ENCODE data around the gene MRE11. TPM values are rescaled to one million over a fixed set of nuclear protein-coding genes. Genes with fewer than 3 reads are reported as not detected.

Gene MRE11
- total and polyA plus RNA-seq, 7 donors = 2.4 to 26.6 (median 12.5) TPM

DNA sequence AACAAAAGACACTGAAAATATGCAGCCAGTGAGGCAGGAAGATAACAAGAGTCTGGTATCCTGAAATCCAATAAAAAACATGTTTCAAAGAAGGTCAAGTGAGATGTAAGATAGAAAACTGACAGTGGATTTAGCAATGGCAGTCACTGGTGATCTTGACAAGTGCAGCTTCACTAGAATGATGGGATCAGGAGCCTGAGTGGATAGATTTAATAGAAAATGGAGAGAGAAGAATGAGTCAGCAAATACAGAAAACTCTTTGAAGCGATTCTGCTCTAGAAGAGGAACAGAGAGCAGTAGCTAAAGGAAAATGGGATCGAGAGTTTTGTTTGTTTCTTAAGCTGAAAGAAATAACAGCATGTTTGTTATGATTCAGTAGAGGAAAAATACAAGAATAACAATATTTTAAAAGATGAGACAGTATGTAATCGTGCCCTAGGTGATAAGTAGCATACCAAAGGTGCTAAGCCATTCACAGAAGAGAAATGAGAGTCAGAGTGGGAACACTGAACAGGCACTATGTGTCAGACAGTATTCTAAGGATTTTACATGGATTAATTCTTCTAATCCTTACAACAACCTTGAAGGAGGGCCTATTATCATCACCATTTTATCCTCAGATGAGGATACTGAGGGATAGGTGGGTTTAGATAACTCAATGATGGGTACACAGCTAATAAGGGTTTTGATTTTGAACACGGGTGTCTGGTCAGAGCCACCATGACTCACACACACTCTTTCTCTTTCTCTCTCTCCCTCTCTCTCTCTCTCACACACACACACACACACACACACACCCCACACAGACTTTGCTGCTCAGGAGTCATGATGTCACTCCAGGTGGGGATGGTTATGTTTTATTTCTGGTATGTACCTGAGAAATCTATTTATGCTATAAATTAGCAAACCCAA is 36.3 kb downstream of the MRE11 start:
- no peak for DNase-seq
- Histone ChIP-seq H3K27me3 (no peaks in the 10 kb centered on the region), H3K36me3 (peaks cover 0 to 52% (median 4%) of the 10 kb centered on the region in 4 donors), H3K9me3 (no peaks in the 10 kb centered on the region), H3K27ac (no peak overlapping the region), H3K4me1 (no peaks in the 10 kb centered on the region), H3K4me3 (no peak overlapping the region)
- intact Hi-C loops (cut with DNase I) = no loop called here
- TF ChIP-seq POLR2AphosphoS5 (IDR thresholded peaks at IDR 0.05) (no peak), POLR2A (IDR thresholded peaks at IDR 0.05) (no peak), EP300 (IDR thresholded peaks at IDR 0.05) (no peak)
- TF ChIP-seq, protein P1, sequence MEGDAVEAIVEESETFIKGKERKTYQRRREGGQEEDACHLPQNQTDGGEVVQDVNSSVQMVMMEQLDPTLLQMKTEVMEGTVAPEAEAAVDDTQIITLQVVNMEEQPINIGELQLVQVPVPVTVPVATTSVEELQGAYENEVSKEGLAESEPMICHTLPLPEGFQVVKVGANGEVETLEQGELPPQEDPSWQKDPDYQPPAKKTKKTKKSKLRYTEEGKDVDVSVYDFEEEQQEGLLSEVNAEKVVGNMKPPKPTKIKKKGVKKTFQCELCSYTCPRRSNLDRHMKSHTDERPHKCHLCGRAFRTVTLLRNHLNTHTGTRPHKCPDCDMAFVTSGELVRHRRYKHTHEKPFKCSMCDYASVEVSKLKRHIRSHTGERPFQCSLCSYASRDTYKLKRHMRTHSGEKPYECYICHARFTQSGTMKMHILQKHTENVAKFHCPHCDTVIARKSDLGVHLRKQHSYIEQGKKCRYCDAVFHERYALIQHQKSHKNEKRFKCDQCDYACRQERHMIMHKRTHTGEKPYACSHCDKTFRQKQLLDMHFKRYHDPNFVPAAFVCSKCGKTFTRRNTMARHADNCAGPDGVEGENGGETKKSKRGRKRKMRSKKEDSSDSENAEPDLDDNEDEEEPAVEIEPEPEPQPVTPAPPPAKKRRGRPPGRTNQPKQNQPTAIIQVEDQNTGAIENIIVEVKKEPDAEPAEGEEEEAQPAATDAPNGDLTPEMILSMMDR (IDR thresholded peaks at IDR 0.05) = no peak
- 82 to 90% methylated on average over 4 of the region's 4 CpGs for WGBS, 2 donors

DNA sequence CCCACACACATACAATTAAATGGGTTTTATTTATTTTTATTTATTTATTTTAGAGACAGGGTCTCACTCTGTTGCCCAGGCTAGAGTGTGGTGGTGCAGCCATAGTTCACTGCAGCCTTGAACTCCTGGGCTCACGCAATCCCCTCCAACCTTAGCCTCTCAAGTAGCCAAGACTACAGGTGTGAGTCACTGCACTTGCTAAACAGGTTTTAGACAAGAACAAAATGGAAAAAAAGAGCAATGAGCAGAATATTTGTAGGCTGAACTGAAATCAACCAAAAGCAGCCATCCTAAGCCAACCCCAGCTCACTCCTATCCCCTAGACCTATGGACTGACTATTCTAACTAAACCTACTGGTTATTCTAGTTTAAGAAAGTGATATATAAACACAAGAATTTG is 37.8 kb downstream of the MRE11 start:
- DNase-seq = no peak
- WGBS, 2 donors = 75 to 92% methylated on average over 1 of the region's 1 CpG
- H3K9me3 ChIP-seq = no peaks in the 10 kb centered on the region
- peaks cover 0 to 46% (median 4%) of the 10 kb centered on the region in 4 donors for H3K36me3 ChIP-seq
- no peaks in the 10 kb centered on the region for H3K4me1 ChIP-seq
- TF ChIP-seq, protein P1 (IDR thresholded peaks at IDR 0.05) = no peak
- TF ChIP-seq POLR2A (IDR thresholded peaks at IDR 0.05) = no peak
- TF ChIP-seq EP300 (IDR thresholded peaks at IDR 0.05) = no peak
- TF ChIP-seq POLR2AphosphoS5 (IDR thresholded peaks at IDR 0.05) = no peak
- intact Hi-C loops (cut with DNase I) = no loop called here
- no peak overlapping the region for H3K4me3 ChIP-seq
- H3K27me3 ChIP-seq = no peaks in the 10 kb centered on the region
- H3K27ac ChIP-seq = no peak overlapping the region

GRCh38 chr11:94454301-94454700 is 39.3 kb downstream of the MRE11 start:
- WGBS, 2 donors = 96 to 99% methylated on average over 2 of the region's 2 CpGs
- H3K27me3 ChIP-seq = no peaks in the 10 kb centered on the region
- no peaks in the 10 kb centered on the region for H3K9me3 ChIP-seq
- DNase-seq = no peak
- H3K4me1 ChIP-seq = no peaks in the 10 kb centered on the region
- intact Hi-C loops (cut with DNase I) = no loop called here
- TF ChIP-seq, protein P1 (IDR thresholded peaks at IDR 0.05) = no peak
- TF ChIP-seq POLR2AphosphoS5 (IDR thresholded peaks at IDR 0.05) (no peak), EP300 (IDR thresholded peaks at IDR 0.05) (no peak), POLR2A (IDR thresholded peaks at IDR 0.05) (no peak)
- H3K4me3 ChIP-seq = no peak overlapping the region
- peaks cover 0 to 30% (median 0%) of the 10 kb centered on the region in 4 donors for H3K36me3 ChIP-seq
- H3K27ac ChIP-seq = no peak overlapping the region

GRCh38 chr11:94452988-94453387 is 40.7 kb downstream of the MRE11 start:
- no peak for DNase-seq
- H3K27ac ChIP-seq = no peak overlapping the region
- 96 to 98% methylated on average over 2 of the region's 2 CpGs for WGBS, 2 donors
- no peaks in the 10 kb centered on the region for H3K4me1 ChIP-seq
- no peaks in the 10 kb centered on the region for H3K27me3 ChIP-seq
- no peaks in the 10 kb centered on the region for H3K9me3 ChIP-seq
- TF ChIP-seq, protein P1 (IDR thresholded peaks at IDR 0.05) = no peak
- TF ChIP-seq POLR2A (IDR thresholded peaks at IDR 0.05) (no peak), EP300 (IDR thresholded peaks at IDR 0.05) (no peak), POLR2AphosphoS5 (IDR thresholded peaks at IDR 0.05) (no peak)
- no peak overlapping the region for H3K4me3 ChIP-seq
- H3K36me3 ChIP-seq = peaks cover 0 to 25% (median 0%) of the 10 kb centered on the region in 4 donors
- intact Hi-C loops (cut with DNase I) = no loop called here
